Right lobe of liver (tissue), 6 donors: Measurements from ENCODE around the gene IL34. TPM values are rescaled to one million over a fixed set of nuclear protein-coding genes. Genes with fewer than 3 reads are reported as not detected.

Experiments used
- ATAC-seq, 4 donors: fragments of 200-7000 bp; cut with Tn5 transposase; one replicate each; pipeline ENCODE4 v1.9.1; 2020; ENCODE audit warnings: mild to moderate bottlenecking in 4 of 4, moderate library complexity in 4 of 4
- DNase-seq, 3 donors: peaks; one replicate each; pipeline ENCODE4 v3.0.0-alpha.2; 2020
- H3K27ac ChIP-seq, 3 donors: fragments of 200-600 bp; one replicate each; pipeline ENCODE4 v1.8.0; 2022
- H3K27me3 ChIP-seq, 2 donors: fragments of 200-600 bp; one replicate each; pipeline ENCODE4 v1.8.0; 2022
- H3K36me3 ChIP-seq, 4 donors: fragments of 200-600 bp; sonication (generic) in 1 of 4; one replicate each; pipeline versions ENCODE4 v1.5.1 to v1.8.0; 2017 to 2022; ENCODE audit warnings: control low read depth in 1 of 4
- H3K4me1 ChIP-seq, 4 donors: fragments of 200-600 bp; sonication (generic) in 1 of 4; one replicate each; pipeline versions ENCODE4 v1.5.1 to v1.8.0; 2017 to 2022; ENCODE audit warnings: control low read depth in 1 of 4
- H3K4me3 ChIP-seq, 3 donors: fragments of 200-600 bp; one replicate each; pipeline ENCODE4 v1.8.0; 2022
- H3K9me3 ChIP-seq, 4 donors: fragments of 200-600 bp; sonication (generic) in 1 of 4; one replicate each; pipeline versions ENCODE4 v1.5.1 to v1.8.0; 2017 to 2022; ENCODE audit warnings: control low read depth in 1 of 4
- POLR2A ChIP-seq: fragments of 450-650 bp; IDR thresholded peaks from one replicate; pipeline ENCODE4 v1.6.1; 2017; ENCODE audit warnings: antibody characterized with exemption, mild to moderate bottlenecking
- WGBS: methylation state at CpG from one replicate; pipeline ENCODE4 v1.1.6; 2018; ENCODE audit warnings: low coverage, low lambda C conversion rate; ENCODE audit not compliant: insufficient coverage; ENCODE audit errors: missing lambda C conversion rate; 5-methylcytosine and 5-hydroxymethylcytosine counted together
- intact Hi-C, 2 donors: fragments of 100-400 bp; cut with DNase I; formaldehyde crosslinking; loops; one replicate each; pipeline versions ENCODE4 v1.11.2 to v1.14.1; 2022
- total RNA-seq, 6 experiments: library from RNA; depleted of rRNA in 2 of 6; stranded (reverse); fragments of >200 nt in 2 of 6; fragmentation: NEBNext Ultra II Directional in 3 of 6; extraction: Animal tissue kit (Norgen Biotek cat#: 25700) in 3 of 6; gene quantifications; one replicate each; pipeline versions ENCODE4 v1.1.0 to v1.2.4, GENCODE V29; 2016 to 2023
- TF ChIP-seq, protein P1 (sequence below), 4 donors: fragments of 200-600 bp in 3 of 4; fragments of 450-650 bp in 1 of 4; IDR thresholded peaks; one replicate each; pipeline versions ENCODE4 v1.5.1 to v1.8.0; 2016 to 2022; ENCODE audit warnings: antibody characterized with exemption in 4 of 4, mild to moderate bottlenecking in 2 of 4
- donor health status: DM: no; HTN: yes; CAD: no.
- donor health status: DM: no; HTN: no; CAD: no.
- donor health status: DM: no; HTN: no; CAD: no.
- donor health status: DM: no; HTN: yes; CAD: no.
- donor health status: DM: no; HTN: yes; CAD: no.

The IL34 gene
- total RNA-seq, 6 experiments from 2014 or later = 0.27 to 1.1 (median 0.49) TPM

DNA sequence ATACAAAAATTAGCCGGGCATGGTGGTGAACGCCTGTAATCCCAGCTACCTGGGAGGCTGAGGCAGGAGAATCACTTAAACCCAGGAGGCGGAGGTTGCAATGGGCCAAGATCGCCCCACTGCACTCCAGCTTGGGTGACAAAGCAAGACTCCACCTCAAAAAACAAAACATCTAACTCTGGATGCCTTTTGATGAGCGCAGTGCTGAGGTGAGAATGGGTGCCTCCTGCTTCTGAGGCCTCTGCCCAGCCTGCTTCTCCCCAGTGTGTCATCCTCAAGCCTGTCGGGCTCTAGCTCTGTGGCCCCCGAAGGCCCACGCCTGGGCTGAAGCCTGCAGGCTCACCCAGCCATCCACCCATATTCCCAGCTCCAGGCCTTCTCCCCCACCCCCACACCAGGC, 50.0 kb downstream of the IL34 start:
- no peak overlapping the region for H3K27ac ChIP-seq
- H3K27me3 ChIP-seq = no peaks in the 10 kb centered on the region
- no peaks in the 10 kb centered on the region for H3K36me3 ChIP-seq
- 93% methylated on average over 2 of the region's 8 CpGs for WGBS
- intact Hi-C loops = no loop called here
- DNase-seq (no peak), ATAC-seq (no peak)
- H3K9me3 ChIP-seq = no peaks in the 10 kb centered on the region
- H3K4me1 ChIP-seq = peaks cover 0 to 12% (median 5%) of the 10 kb centered on the region in 4 donors
- no peak overlapping the region for H3K4me3 ChIP-seq
- TF ChIP-seq, protein P1, sequence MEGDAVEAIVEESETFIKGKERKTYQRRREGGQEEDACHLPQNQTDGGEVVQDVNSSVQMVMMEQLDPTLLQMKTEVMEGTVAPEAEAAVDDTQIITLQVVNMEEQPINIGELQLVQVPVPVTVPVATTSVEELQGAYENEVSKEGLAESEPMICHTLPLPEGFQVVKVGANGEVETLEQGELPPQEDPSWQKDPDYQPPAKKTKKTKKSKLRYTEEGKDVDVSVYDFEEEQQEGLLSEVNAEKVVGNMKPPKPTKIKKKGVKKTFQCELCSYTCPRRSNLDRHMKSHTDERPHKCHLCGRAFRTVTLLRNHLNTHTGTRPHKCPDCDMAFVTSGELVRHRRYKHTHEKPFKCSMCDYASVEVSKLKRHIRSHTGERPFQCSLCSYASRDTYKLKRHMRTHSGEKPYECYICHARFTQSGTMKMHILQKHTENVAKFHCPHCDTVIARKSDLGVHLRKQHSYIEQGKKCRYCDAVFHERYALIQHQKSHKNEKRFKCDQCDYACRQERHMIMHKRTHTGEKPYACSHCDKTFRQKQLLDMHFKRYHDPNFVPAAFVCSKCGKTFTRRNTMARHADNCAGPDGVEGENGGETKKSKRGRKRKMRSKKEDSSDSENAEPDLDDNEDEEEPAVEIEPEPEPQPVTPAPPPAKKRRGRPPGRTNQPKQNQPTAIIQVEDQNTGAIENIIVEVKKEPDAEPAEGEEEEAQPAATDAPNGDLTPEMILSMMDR (IDR thresholded peaks at IDR 0.05) = no peak
- no peak for TF ChIP-seq POLR2A

DNA sequence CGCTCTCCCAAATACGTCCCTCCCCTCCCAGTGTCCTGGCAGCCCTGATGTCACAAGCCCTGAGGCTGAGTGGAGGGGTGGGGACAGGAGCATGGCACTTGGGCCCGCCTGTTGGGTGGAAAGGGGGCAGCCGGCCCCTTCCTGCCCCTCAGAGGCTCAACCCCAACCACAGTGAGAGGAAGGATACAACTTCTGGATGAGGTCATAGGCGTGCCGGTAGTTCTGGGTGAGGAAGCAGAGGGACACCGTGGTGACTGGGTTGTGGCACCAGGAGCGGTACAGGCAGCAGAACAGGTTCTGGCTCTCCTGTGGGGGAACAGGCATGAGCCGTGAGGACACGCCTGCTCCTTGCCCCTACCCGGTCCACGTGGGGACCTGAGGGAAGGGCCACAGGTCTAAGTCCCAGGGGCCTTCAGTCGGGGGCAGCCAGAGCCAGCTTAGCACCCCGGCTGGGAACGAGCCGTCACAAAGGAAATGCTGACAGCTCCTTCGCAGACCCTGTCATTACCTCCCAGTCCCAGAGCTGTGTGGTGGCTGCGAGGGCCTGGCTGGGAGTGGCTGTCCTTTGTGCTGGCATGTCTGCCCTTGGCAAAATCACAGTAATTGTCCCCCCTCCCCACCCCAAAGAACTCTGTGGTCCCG, 50.7 kb downstream of the IL34 start:
- ATAC-seq (no peak), DNase-seq (no peak)
- Histone ChIP-seq H3K27me3 (no peaks in the 10 kb centered on the region), H3K4me3 (no peak overlapping the region), H3K27ac (no peak overlapping the region), H3K9me3 (no peaks in the 10 kb centered on the region), H3K4me1 (peaks cover 0 to 15% (median 5%) of the 10 kb centered on the region in 4 donors), H3K36me3 (no peaks in the 10 kb centered on the region)
- TF ChIP-seq, protein P1 (IDR thresholded peaks at IDR 0.05) = no peak
- no peak for TF ChIP-seq POLR2A
- intact Hi-C loops = no loop called here
- WGBS = 60% methylated on average over 1 of the region's 19 CpGs

DNA sequence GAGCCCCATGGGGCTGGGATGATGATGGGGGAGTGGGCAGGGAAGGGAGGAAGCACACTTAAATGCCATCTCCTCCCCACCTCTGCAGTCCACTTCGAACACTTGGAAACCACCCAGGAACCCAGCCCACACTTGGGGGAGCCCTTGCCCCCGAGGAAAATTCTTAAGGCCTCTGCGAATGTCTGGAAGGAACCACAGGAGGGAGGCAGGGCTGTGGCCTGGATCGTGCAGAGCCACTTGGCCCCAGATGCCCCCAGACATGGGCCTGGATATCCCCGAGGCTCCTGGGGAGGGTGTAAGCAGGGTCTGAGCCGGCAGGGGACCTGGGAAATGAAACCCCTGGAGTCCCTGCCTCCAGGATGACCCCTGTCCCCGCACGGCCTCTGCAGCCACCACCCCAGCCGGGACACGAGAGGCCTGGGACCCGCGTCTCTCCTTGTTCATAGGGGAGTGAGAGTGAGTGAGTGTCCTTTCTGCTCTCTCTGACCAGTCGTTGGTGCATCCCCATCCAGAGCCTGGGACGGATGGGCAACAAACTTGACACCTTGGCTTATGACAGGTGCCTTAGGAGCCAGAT, 51.3 kb downstream of the IL34 start:
- no peaks in the 10 kb centered on the region for H3K36me3 ChIP-seq
- H3K27me3 ChIP-seq = no peaks in the 10 kb centered on the region
- H3K9me3 ChIP-seq = no peaks in the 10 kb centered on the region
- peaks cover 0 to 17% (median 5%) of the 10 kb centered on the region in 4 donors for H3K4me1 ChIP-seq
- no peak for ATAC-seq
- H3K27ac ChIP-seq = no peak overlapping the region
- TF ChIP-seq, protein P1 (IDR thresholded peaks at IDR 0.05) = no peak
- no peak for TF ChIP-seq POLR2A
- 45% methylated on average over 2 of the region's 14 CpGs for WGBS
- DNase-seq = no peak
- intact Hi-C loops = no loop called here
- no peak overlapping the region for H3K4me3 ChIP-seq

DNA sequence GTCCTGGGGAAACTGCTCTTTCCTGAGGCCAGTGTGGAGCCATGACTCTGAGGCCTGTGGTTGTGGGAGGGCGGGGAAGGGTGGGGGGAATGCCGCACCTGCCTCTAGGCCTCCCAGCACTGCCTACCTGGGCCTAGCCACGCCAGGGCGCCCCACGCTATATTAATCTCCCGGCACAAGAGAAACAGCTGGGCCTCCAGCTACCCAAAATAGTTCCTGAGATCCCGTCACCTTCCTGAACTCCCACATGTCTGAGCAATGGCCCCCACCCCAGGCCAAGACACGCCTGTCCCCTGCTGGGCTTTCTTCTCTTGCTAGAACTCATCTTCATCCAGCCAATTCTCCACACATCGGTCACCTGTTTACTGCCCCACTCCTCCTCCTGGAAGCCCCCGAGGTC, 52.5 kb downstream of the IL34 start:
- no peak overlapping the region for H3K4me3 ChIP-seq
- no peaks in the 10 kb centered on the region for H3K9me3 ChIP-seq
- WGBS = 90% methylated on average over 5 of the region's 10 CpGs
- no peaks in the 10 kb centered on the region for H3K36me3 ChIP-seq
- H3K27ac ChIP-seq = no peak overlapping the region
- ATAC-seq = no peak
- no peak for TF ChIP-seq POLR2A
- TF ChIP-seq, protein P1 (IDR thresholded peaks at IDR 0.05) = no peak
- DNase-seq = no peak
- H3K27me3 ChIP-seq = no peaks in the 10 kb centered on the region
- H3K4me1 ChIP-seq = peaks cover 0 to 26% (median 5%) of the 10 kb centered on the region in 4 donors
- intact Hi-C loops = no loop called here
